HepG2 (cell line): ENCODE measurements around the gene GYS1. TPM values are rescaled to one million over a fixed set of nuclear protein-coding genes. Genes with fewer than 3 reads are reported as not detected.
A peak's percentile ranks its signal among the peaks of the same experiment; 100 is the strongest.

Experiments
- EP300 ChIP-seq, 3 experiments: sonication (generic) in 1 of 3; formaldehyde crosslinking in 1 of 3; IDR thresholded peaks; 2 replicates each; pipeline versions ENCODE4 v1.5.1 to v1.6.1; 2011 to 2020; ENCODE audit warnings: low read depth in 2 of 3, low read length in 2 of 3, borderline replicate concordance in 1 of 3, improper control_type of control experiment in 1 of 3, mild to moderate bottlenecking in 1 of 3, missing genetic modification reagents in 1 of 3, moderate library complexity in 1 of 3
- PLRG1 ChIP-seq: fragments of 450-650 bp; conservative IDR thresholded peaks from 2 replicates; pipeline ENCODE4 v1.6.1; 2016
- ZNF451 ChIP-seq: sonication (generic); formaldehyde crosslinking; IDR thresholded peaks from 2 replicates; pipeline ENCODE4 v1.5.0; 2020; ENCODE audit warnings: mild to moderate bottlenecking, missing genetic modification reagents
- polyA plus RNA-seq, 8 experiments: library from polyadenylated mRNA; depleted of rRNA in 3 of 8; stranded (reverse) in 7 of 8; unstranded in 1 of 8; fragments of >200 nt; fragmentation: Illumina TruSeq in 4 of 8; extraction: Trizol in 4 of 8; gene quantifications; 2 replicates each; pipeline versions ENCODE4 v1.2.1 to v1.2.3, GENCODE V29; 2011 to 2016; ENCODE audit warnings: low read depth in 4 of 8, missing spikeins in 1 of 8, mixed read lengths in 1 of 8; ENCODE audit not compliant: insufficient read depth in 1 of 8
- total RNA-seq, 5 experiments: library from RNA; depleted of rRNA; stranded (reverse); fragments of >200 nt; fragmentation: Illumina TruSeq; extraction: Trizol; gene quantifications; 2 replicates each; pipeline ENCODE4 v1.2.3, GENCODE V29; 2016; ENCODE audit warnings: low read depth in 1 of 5
- TF ChIP-seq, protein P1 (sequence below), 2 experiments: fragments of 450-650 bp in 1 of 2; sonication (generic) in 1 of 2; formaldehyde crosslinking in 1 of 2; IDR thresholded peaks; 2 replicates each; pipeline versions ENCODE4 v1.6.1 to v1.8.0; 2016 to 2022; ENCODE audit warnings: antibody characterized with exemption in 1 of 2, mild to moderate bottlenecking in 1 of 2, missing genetic modification reagents in 1 of 2
- TF ChIP-seq, protein P2 (sequence below): sonication (generic); formaldehyde crosslinking; IDR thresholded peaks from 2 replicates; pipeline ENCODE4 v1.4.0; 2020; ENCODE audit warnings: mild to moderate bottlenecking, missing genetic modification reagents
- TF ChIP-seq, protein P3 (sequence below): sonication (generic); formaldehyde crosslinking; IDR thresholded peaks from 2 replicates; pipeline ENCODE4 v1.8.0; 2022; ENCODE audit warnings: mild to moderate bottlenecking, missing genetic modification reagents
- TF ChIP-seq, protein P4 (sequence below): sonication (generic); formaldehyde crosslinking; IDR thresholded peaks from 2 replicates; pipeline ENCODE4 v1.5.1; 2020; ENCODE audit warnings: mild to moderate bottlenecking, missing genetic modification reagents, moderate library complexity
- TF ChIP-seq, protein P5 (sequence below): sonication (generic); formaldehyde crosslinking; IDR thresholded peaks from 2 replicates; pipeline ENCODE4 v1.8.0; 2022; ENCODE audit warnings: missing genetic modification reagents, low read depth, mild to moderate bottlenecking, borderline replicate concordance

GYS1 gene
- total and polyA plus RNA-seq, 2 of the 13 experiments (the other 11 are each of a cell fraction or from before 2014, with no cell fraction given), result 18.4 to 42.1 TPM

DNA sequence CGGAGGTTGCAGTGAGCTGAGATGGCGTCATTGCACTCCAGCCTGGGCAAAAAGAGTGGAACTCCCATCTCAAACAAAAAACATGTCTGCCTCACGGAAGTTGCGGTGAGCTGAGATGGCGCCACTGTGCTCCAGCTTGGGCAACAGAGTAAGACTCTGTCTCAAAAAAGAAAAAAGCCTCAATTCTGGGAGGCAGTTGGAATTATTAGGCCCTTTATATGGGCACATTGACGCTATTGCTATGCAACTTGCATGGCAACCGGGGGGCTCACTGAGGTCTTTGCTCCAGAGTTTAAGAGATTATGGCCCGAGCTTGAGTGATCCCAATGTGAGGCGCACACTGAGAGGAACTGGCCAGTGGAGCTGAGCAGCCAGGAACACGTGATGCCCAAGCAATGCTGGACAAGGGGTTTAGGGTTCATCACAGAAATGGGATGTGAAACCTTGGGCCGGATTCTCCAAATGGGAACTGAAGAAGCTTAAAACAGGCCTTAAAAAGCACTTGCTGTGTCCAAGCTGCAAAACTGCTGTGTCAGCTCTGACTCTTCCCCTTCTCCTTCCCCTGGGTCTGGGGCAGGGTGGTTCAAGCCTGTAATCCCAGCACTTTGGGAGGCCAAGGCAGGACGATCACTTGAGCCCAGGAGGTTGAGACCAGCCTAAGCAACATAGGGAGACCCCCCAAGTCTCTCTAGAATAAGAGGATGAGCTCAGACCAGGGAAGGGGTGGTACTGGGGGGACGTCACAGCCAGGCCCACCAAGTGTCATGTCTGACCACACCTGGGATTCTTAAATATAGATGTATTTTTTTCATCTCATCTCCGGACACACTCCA is 25.5 kb downstream of the GYS1 start (continued):
- TF ChIP-seq, protein P1, sequence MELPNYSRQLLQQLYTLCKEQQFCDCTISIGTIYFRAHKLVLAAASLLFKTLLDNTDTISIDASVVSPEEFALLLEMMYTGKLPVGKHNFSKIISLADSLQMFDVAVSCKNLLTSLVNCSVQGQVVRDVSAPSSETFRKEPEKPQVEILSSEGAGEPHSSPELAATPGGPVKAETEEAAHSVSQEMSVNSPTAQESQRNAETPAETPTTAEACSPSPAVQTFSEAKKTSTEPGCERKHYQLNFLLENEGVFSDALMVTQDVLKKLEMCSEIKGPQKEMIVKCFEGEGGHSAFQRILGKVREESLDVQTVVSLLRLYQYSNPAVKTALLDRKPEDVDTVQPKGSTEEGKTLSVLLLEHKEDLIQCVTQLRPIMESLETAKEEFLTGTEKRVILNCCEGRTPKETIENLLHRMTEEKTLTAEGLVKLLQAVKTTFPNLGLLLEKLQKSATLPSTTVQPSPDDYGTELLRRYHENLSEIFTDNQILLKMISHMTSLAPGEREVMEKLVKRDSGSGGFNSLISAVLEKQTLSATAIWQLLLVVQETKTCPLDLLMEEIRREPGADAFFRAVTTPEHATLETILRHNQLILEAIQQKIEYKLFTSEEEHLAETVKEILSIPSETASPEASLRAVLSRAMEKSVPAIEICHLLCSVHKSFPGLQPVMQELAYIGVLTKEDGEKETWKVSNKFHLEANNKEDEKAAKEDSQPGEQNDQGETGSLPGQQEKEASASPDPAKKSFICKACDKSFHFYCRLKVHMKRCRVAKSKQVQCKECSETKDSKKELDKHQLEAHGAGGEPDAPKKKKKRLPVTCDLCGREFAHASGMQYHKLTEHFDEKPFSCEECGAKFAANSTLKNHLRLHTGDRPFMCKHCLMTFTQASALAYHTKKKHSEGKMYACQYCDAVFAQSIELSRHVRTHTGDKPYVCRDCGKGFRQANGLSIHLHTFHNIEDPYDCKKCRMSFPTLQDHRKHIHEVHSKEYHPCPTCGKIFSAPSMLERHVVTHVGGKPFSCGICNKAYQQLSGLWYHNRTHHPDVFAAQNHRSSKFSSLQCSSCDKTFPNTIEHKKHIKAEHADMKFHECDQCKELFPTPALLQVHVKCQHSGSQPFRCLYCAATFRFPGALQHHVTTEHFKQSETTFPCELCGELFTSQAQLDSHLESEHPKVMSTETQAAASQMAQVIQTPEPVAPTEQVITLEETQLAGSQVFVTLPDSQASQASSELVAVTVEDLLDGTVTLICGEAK (IDR thresholded peaks at IDR 0.05), result no peak
- TF ChIP-seq, protein P1 (CRISPR knock-in tag; IDR thresholded peaks at IDR 0.05), result no peak
- TF ChIP-seq ZNF451 (CRISPR knock-in tag), result 0 out of 2 replicates have a peak, but pooled peaks have one; percentile 15
- TF ChIP-seq, protein P2, sequence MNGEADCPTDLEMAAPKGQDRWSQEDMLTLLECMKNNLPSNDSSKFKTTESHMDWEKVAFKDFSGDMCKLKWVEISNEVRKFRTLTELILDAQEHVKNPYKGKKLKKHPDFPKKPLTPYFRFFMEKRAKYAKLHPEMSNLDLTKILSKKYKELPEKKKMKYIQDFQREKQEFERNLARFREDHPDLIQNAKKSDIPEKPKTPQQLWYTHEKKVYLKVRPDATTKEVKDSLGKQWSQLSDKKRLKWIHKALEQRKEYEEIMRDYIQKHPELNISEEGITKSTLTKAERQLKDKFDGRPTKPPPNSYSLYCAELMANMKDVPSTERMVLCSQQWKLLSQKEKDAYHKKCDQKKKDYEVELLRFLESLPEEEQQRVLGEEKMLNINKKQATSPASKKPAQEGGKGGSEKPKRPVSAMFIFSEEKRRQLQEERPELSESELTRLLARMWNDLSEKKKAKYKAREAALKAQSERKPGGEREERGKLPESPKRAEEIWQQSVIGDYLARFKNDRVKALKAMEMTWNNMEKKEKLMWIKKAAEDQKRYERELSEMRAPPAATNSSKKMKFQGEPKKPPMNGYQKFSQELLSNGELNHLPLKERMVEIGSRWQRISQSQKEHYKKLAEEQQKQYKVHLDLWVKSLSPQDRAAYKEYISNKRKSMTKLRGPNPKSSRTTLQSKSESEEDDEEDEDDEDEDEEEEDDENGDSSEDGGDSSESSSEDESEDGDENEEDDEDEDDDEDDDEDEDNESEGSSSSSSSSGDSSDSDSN, result peak; percentile 26; the same call in 1 of the 2 replicates
- TF ChIP-seq, protein P3, sequence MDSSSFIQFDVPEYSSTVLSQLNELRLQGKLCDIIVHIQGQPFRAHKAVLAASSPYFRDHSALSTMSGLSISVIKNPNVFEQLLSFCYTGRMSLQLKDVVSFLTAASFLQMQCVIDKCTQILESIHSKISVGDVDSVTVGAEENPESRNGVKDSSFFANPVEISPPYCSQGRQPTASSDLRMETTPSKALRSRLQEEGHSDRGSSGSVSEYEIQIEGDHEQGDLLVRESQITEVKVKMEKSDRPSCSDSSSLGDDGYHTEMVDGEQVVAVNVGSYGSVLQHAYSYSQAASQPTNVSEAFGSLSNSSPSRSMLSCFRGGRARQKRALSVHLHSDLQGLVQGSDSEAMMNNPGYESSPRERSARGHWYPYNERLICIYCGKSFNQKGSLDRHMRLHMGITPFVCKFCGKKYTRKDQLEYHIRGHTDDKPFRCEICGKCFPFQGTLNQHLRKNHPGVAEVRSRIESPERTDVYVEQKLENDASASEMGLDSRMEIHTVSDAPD (CRISPR knock-in tag), result 0 out of 2 replicates have a peak, but pooled peaks have one; percentile 51
- TF ChIP-seq, protein P4, sequence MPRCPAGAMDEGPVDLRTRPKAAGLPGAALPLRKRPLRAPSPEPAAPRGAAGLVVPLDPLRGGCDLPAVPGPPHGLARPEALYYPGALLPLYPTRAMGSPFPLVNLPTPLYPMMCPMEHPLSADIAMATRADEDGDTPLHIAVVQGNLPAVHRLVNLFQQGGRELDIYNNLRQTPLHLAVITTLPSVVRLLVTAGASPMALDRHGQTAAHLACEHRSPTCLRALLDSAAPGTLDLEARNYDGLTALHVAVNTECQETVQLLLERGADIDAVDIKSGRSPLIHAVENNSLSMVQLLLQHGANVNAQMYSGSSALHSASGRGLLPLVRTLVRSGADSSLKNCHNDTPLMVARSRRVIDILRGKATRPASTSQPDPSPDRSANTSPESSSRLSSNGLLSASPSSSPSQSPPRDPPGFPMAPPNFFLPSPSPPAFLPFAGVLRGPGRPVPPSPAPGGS (CRISPR knock-in tag), result 0 out of 2 replicates have a peak, but pooled peaks have one; percentile 20
- TF ChIP-seq EP300 (IDR thresholded peaks at IDR 0.05; ENCODE audit: low read depth in 2 of 2, low read length in 2 of 2), result peak in 1 of 2 experiments; percentile 42; a peak in 1 of 4 replicates
- no peak; the same call in 1 of the 2 replicates for TF ChIP-seq EP300 (CRISPR knock-in tag; IDR thresholded peaks at IDR 0.05; ENCODE audit: borderline replicate concordance)
- no peak for TF ChIP-seq PLRG1
- TF ChIP-seq, protein P5, sequence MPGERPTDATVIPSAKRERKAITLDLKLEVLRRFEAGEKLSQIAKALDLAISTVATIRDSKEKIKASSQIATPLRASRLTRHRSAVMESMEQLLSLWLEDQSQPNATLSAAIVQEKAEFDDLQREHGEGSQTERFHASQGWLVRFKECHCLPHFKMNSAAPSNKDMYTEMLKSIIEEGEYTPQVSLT (CRISPR knock-in tag), result no peak
